GM12865 (cell line): ENCODE measurements around the gene KLHL12.

Experiments
- DNase-seq: peaks from one replicate; pipeline ENCODE4 v3.0.0; 2010; ENCODE audit warnings: low read depth
- H3K4me3 ChIP-seq: 2 replicates; pipeline ENCODE4 v1.5.1; 2011; ENCODE audit warnings: mild to moderate bottlenecking, low read depth, low read length, control low read depth
- CTCF ChIP-seq: IDR thresholded peaks from 2 replicates; pipeline ENCODE4 v1.5.1; 2011; ENCODE audit warnings: low read length, control low read depth, low read depth, inconsistent platforms; ENCODE audit not compliant: insufficient read depth; ENCODE audit errors: missing control alignments

KLHL12 gene

GRCh38 chr1:202871367-202871766 lies 55.7 kb downstream of the KLHL12 start:
- H3K4me3 ChIP-seq: no peak overlapping the region
- DNase-seq: no peak
- TF ChIP-seq CTCF: no peak

GRCh38 chr1:202862679-202863560 lies 64.1 kb downstream of the KLHL12 start:
- no peak for DNase-seq
- TF ChIP-seq CTCF: no peak
- H3K4me3 ChIP-seq: no peak overlapping the region

GRCh38 chr1:202861420-202862132 lies 65.5 kb downstream of the KLHL12 start:
- peak overlapping the region; percentile 48 for H3K4me3 ChIP-seq
- TF ChIP-seq CTCF: no peak
- peak; percentile 69 for DNase-seq

GRCh38 chr1:202860744-202861419 lies 66.2 kb downstream of the KLHL12 start:
- no peak for TF ChIP-seq CTCF
- peak overlapping the region; percentile 48 for H3K4me3 ChIP-seq
- DNase-seq: no peak

GRCh38 chr1:202858789-202859414 lies 68.1 kb downstream of the KLHL12 start:
- H3K4me3 ChIP-seq: no peak overlapping the region
- no peak for TF ChIP-seq CTCF
- DNase-seq: no peak

- no peak for TF ChIP-seq CTCF
Measured at GRCh38 chr1:202858331-202858730, 68.7 kb downstream of the KLHL12 start.

More at GRCh38 chr1:202858331-202858730, 68.7 kb downstream of the KLHL12 start:
- DNase-seq: no peak
- no peak overlapping the region for H3K4me3 ChIP-seq
